K562 (cell line): Measurements from ENCODE around the gene MYBL2. TPM values are rescaled to one million over a fixed set of nuclear protein-coding genes. Genes with fewer than 3 reads are reported as not detected.

Experiments
- ATAC-seq: fragments of 200-7000 bp; cut with Tn5 transposase; 3 replicates; pipeline ENCODE4 v1.9.1; 2020; ENCODE audit warnings: moderate library complexity
- BruUV-seq: library from RNA; stranded (reverse); fragments of 400-500 nt; replicated peaks from 2 replicates; lab custom pipeline; 2021; lab: Mats Ljungman, UMichigan
- CTCF ChIA-PET: fragments of 300-600 bp; formaldehyde crosslinking; extraction: SDS; loops from one replicate; lab custom pipeline; 2021; ENCODE audit warnings: low intra/inter-chr PET ratio; lab: Yijun Ruan, JAX
- POLR2A ChIA-PET: fragments of 300-600, 350-650 bp; sonication (Branson Sonifier 250); formaldehyde crosslinking; extraction: SDS; loops from one replicate; lab custom pipeline; 2021; ENCODE audit warnings: antibody characterized with exemption, inconsistent platforms; lab: Yijun Ruan, JAX
- DNase-seq, 4 experiments: peaks; one replicate each; pipeline versions ENCODE4 v3.0.0 to v3.0.0-alpha.2; 2011 to 2018; ENCODE audit warnings: low spot score in 3 of 4, mixed read lengths in 3 of 4; ENCODE audit errors: extremely low read depth in 1 of 4
- FAIRE-seq: peaks from 2 replicates; lab custom pipeline; 2011; peaks lifted over from hg19 to GRCh38; lab: Jason Lieb, UNC
- H2AFZ ChIP-seq: 2 replicates; pipeline ENCODE4 v1.6.0; 2011; ENCODE audit warnings: low read depth, low read length, control low read depth, inconsistent platforms
- H3K27ac ChIP-seq: fragments of 200-600 bp; 3 replicates; pipeline ENCODE4 v1.8.0; 2011; ENCODE audit warnings: low read depth, mild to moderate bottlenecking, control low read depth, inconsistent platforms, low read length, moderate library complexity, mixed read lengths; ENCODE audit errors: extremely low read depth
- H3K27me3 ChIP-seq, 2 experiments: fragments of 300-600 bp in 1 of 2; 2 replicates in 1 of 2; 3 replicates in 1 of 2; pipeline versions ENCODE4 v1.6.0 to v1.8.0; 2011; ENCODE audit warnings: inconsistent platforms in 2 of 2, low read length in 2 of 2, mild to moderate bottlenecking in 1 of 2, mixed read lengths in 1 of 2, moderate library complexity in 1 of 2; ENCODE audit not compliant: control insufficient read depth in 2 of 2, insufficient read depth in 2 of 2
- H3K36me3 ChIP-seq: fragments of 300-600 bp; 3 replicates; pipeline ENCODE4 v1.8.0; 2011; ENCODE audit warnings: mild to moderate bottlenecking, low read length, inconsistent platforms; ENCODE audit not compliant: control insufficient read depth, insufficient read depth
- H3K4me1 ChIP-seq, 2 experiments: fragments of 200-600 bp in 1 of 2; replicated peaks in 1 of 2; 2 replicates in 1 of 2; 3 replicates in 1 of 2; pipeline versions ENCODE4 v1.5.1 to v1.8.0; 2011; ENCODE audit warnings: inconsistent platforms in 2 of 2, low read length in 2 of 2, mild to moderate bottlenecking in 1 of 2, mixed read lengths in 1 of 2, moderate library complexity in 1 of 2; ENCODE audit not compliant: control insufficient read depth in 2 of 2, insufficient read depth in 2 of 2
- H3K4me2 ChIP-seq: 2 replicates; pipeline ENCODE4 v1.6.1; 2011; ENCODE audit warnings: low read length, control low read depth, inconsistent platforms, mixed read lengths; ENCODE audit not compliant: insufficient read depth
- H3K4me3 ChIP-seq: fragments of 200-600 bp; sonication (generic), shearing (Covaris generic); 2 replicates; pipeline ENCODE4 v1.5.1; 2016; ENCODE audit warnings: control low read depth, inconsistent platforms
- H3K79me2 ChIP-seq: fragments of 200-600 bp; 3 replicates; pipeline ENCODE4 v1.8.0; 2011; ENCODE audit warnings: low read length, inconsistent platforms; ENCODE audit not compliant: control insufficient read depth, insufficient read depth
- H3K9ac ChIP-seq, 2 experiments: 2 replicates each; pipeline versions ENCODE4 v1.6.0 to v1.6.1; 2011; ENCODE audit warnings: low read depth in 2 of 2, low read length in 2 of 2, control low read depth in 1 of 2, inconsistent platforms in 1 of 2, mild to moderate bottlenecking in 1 of 2, mixed read lengths in 1 of 2; ENCODE audit not compliant: insufficient read depth in 1 of 2
- H3K9me1 ChIP-seq: one replicate; pipeline ENCODE4 v1.6.0; 2011; ENCODE audit warnings: inconsistent platforms, mild to moderate bottlenecking, low read length, moderate library complexity; ENCODE audit not compliant: control insufficient read depth, insufficient read depth
- H3K9me3 ChIP-seq: replicated peaks from 2 replicates; pipeline ENCODE4 v1.5.1; 2011; ENCODE audit warnings: low read depth, low read length, inconsistent platforms; ENCODE audit not compliant: control insufficient read depth, insufficient read depth
- H4K20me1 ChIP-seq: replicated peaks from 2 replicates; pipeline ENCODE4 v1.6.1; 2011; ENCODE audit warnings: low read length, inconsistent platforms, mixed read lengths; ENCODE audit not compliant: control insufficient read depth, insufficient read depth
- BRF2 ChIP-seq: IDR thresholded peaks from 3 replicates; pipeline ENCODE4 v1.6.1; 2011; ENCODE audit warnings: borderline replicate concordance, mild to moderate bottlenecking; ENCODE audit not compliant: insufficient read length, insufficient read depth
- CC2D1A ChIP-seq: fragments of 450-650 bp; IDR thresholded peaks from 2 replicates; pipeline ENCODE4 v1.6.1; 2017; ENCODE audit warnings: mild to moderate bottlenecking
- KAT2B ChIP-seq: IDR thresholded peaks from one replicate; pipeline ENCODE4 v1.6.1; 2012; ENCODE audit warnings: low read depth, mild to moderate bottlenecking, control low read depth, inconsistent platforms, low read length, moderate library complexity
- KDM5B ChIP-seq: fragments of 200-600 bp; sonication (generic); IDR thresholded peaks from 2 replicates; pipeline ENCODE4 v1.6.1; 2012; ENCODE audit warnings: low read depth, mild to moderate bottlenecking, moderate library complexity, low read length, control low read depth, inconsistent platforms; ENCODE audit not compliant: insufficient replicate concordance
- MTF1 ChIP-seq: fragments of 250-450 bp; sonication (Bioruptor Pico); IDR thresholded peaks from 2 replicates; pipeline ENCODE4 v1.9.0; 2021; ENCODE audit warnings: moderate library complexity, mild to moderate bottlenecking, inconsistent platforms, borderline replicate concordance
- NFYB ChIP-seq: IDR thresholded peaks from 2 replicates; pipeline ENCODE4 v1.6.1; 2011; ENCODE audit warnings: mild to moderate bottlenecking, moderate library complexity; ENCODE audit not compliant: insufficient read length; ENCODE audit errors: extremely low read depth
- NR1H2 ChIP-seq: sonication (generic); formaldehyde crosslinking; IDR thresholded peaks from 2 replicates; pipeline ENCODE4 v1.4.0; 2020; ENCODE audit warnings: mild to moderate bottlenecking, missing genetic modification reagents
- SOX6 ChIP-seq: fragments of 450-650 bp; IDR thresholded peaks from 2 replicates; pipeline ENCODE4 v1.6.1; 2014; ENCODE audit warnings: mild to moderate bottlenecking
- TEAD1 ChIP-seq, 2 experiments: fragments of 450-650 bp in 1 of 2; sonication (generic) in 1 of 2; formaldehyde crosslinking; IDR thresholded peaks; 2 replicates each; pipeline versions ENCODE4 v1.4.0 to v1.8.0; 2020 to 2022; ENCODE audit warnings: mild to moderate bottlenecking in 2 of 2, missing genetic modification reagents in 1 of 2
- ZNF263 ChIP-seq: sonication (generic); formaldehyde crosslinking; IDR thresholded peaks from 2 replicates; pipeline ENCODE4 v1.8.0; 2022; ENCODE audit warnings: mild to moderate bottlenecking, missing genetic modification reagents, borderline replicate concordance
- ZNF277 ChIP-seq: fragments of 250-450 bp; sonication (Bioruptor Pico); IDR thresholded peaks from 2 replicates; pipeline ENCODE4 v1.8.0; 2022; ENCODE audit warnings: inconsistent platforms, mild to moderate bottlenecking, moderate library complexity, borderline replicate concordance
- ZNF583 ChIP-seq: fragments of 250-450 bp; sonication (Bioruptor Pico); IDR thresholded peaks from 2 replicates; pipeline ENCODE4 v1.4.0; 2020
- WGBS: fragments of 100-300 bp; shearing (Covaris generic); methylation state at CpG from one replicate; pipeline ENCODE4 v1.1.6; 2016; ENCODE audit warnings: low coverage, mixed read lengths; ENCODE audit not compliant: insufficient coverage; ENCODE audit errors: missing lambda C conversion rate; 5-methylcytosine and 5-hydroxymethylcytosine counted together
- in situ Hi-C: fragments of 300-500 bp; cut with MboI; formaldehyde crosslinking; loops from 4 replicates; pipeline ENCODE4 v1.15.0; 2018; ENCODE audit warnings: inconsistent platforms, mixed read lengths
- intact Hi-C: fragments of 100-400 bp; cut with micrococcal nuclease; formaldehyde crosslinking; loops from 2 replicates; pipeline ENCODE4 v1.14.2; 2022
- polyA plus RNA-seq, 8 experiments: library from polyadenylated mRNA; depleted of rRNA in 4 of 8; stranded (reverse) in 5 of 8; unstranded in 3 of 8; fragments of >200 nt; fragmentation: Nextera tagmentation in 2 of 8; fragmentation: Illumina TruSeq in 1 of 8; extraction: Ambion mirVana in 2 of 8; extraction: Trizol in 1 of 8; gene quantifications; 2 replicates each; pipeline versions ENCODE4 v1.2.1 to v1.2.3, GENCODE V29; 2011 to 2014; ENCODE audit warnings: inconsistent platforms in 1 of 8, missing spikeins in 1 of 8
- total RNA-seq, 7 experiments: library from RNA; depleted of rRNA in 6 of 7; stranded (reverse); fragments of >200 nt in 6 of 7; fragmentation: Illumina TruSeq in 2 of 7; extraction: Trizol in 2 of 7; gene quantifications; 2 replicates each; pipeline versions ENCODE4 v1.2.1 to v1.2.3, GENCODE V29; 2011 to 2021; ENCODE audit warnings: low replicate concordance in 1 of 7
- TF ChIP-seq, protein P1 (sequence below): fragments of 450-650 bp; conservative IDR thresholded peaks from 2 replicates; pipeline ENCODE4 v1.6.1; 2016; ENCODE audit warnings: missing genetic modification characterization, low read depth, mild to moderate bottlenecking, control low read depth, missing compliant biosample characterization
- TF ChIP-seq, protein P2 (sequence below): fragments of 450-650 bp; formaldehyde crosslinking; IDR thresholded peaks from 2 replicates; pipeline ENCODE4 v1.4.0; 2022; ENCODE audit warnings: mild to moderate bottlenecking, moderate library complexity
- TF ChIP-seq, protein P3 (sequence below): fragments of 450-650 bp; IDR thresholded peaks from one replicate; pipeline ENCODE4 v1.6.1; 2018; ENCODE audit warnings: mild to moderate bottlenecking, moderate library complexity; ENCODE audit not compliant: partially characterized antibody

Gene MYBL2
- total and polyA plus RNA-seq, 9 of the 15 experiments (the other 6 are each of a cell fraction or from before 2014, with no cell fraction given), result 4.4 to 169 (median 52.5) TPM

- Histone ChIP-seq H3K4me1 (no peaks in the 10 kb centered on the region), H3K4me2 (no peak overlapping the region), H3K36me3 (no peaks in the 10 kb centered on the region), H2AFZ (no peak overlapping the region), H3K79me2 (no peaks in the 10 kb centered on the region), H3K9ac (no peak overlapping the region), H4K20me1 (no peaks in the 10 kb centered on the region), H3K9me1 (no peaks in the 10 kb centered on the region), H3K27ac (no peak overlapping the region), H3K9me3 (no peaks in the 10 kb centered on the region), H3K27me3 (peaks cover 10 to 43% of the 10 kb centered on the region in 2 experiments; a peak in 4 of 5 replicates), H3K4me3 (no peak overlapping the region)
- DNase-seq (no peak), FAIRE-seq (no peak), ATAC-seq (no peak)
- intact Hi-C loops (no loop called here), in situ Hi-C loops (no loop called here)
- BruUV-seq, result no TSS peak
- CTCF ChIA-PET, result no interaction called here
- WGBS, result 1% methylated on average over 7 of the region's 8 CpGs
- POLR2A ChIA-PET, result interaction anchor here (0.8 kb wide), 1 partner anchor 86 kb away, joined by 3 read pairs; no protein-coding TSS in a partner anchor
- TF ChIP-seq KDM5B (no peak), ZNF583 (no peak), SOX6 (no peak), CC2D1A (no peak), KAT2B (no peak), ZNF263 (no peak), TEAD1 (CRISPR knock-in tag; IDR thresholded peaks at IDR 0.05) (no peak), MTF1 (no peak), ZNF277 (CRISPR knock-in tag) (no peak), BRF2 (no peak), NFYB (no peak), NR1H2 (CRISPR knock-in tag) (no peak)
- TF ChIP-seq, protein P1, sequence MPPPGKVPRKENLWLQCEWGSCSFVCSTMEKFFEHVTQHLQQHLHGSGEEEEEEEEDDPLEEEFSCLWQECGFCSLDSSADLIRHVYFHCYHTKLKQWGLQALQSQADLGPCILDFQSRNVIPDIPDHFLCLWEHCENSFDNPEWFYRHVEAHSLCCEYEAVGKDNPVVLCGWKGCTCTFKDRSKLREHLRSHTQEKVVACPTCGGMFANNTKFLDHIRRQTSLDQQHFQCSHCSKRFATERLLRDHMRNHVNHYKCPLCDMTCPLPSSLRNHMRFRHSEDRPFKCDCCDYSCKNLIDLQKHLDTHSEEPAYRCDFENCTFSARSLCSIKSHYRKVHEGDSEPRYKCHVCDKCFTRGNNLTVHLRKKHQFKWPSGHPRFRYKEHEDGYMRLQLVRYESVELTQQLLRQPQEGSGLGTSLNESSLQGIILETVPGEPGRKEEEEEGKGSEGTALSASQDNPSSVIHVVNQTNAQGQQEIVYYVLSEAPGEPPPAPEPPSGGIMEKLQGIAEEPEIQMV (tag), result no peak
- TF ChIP-seq, protein P2, sequence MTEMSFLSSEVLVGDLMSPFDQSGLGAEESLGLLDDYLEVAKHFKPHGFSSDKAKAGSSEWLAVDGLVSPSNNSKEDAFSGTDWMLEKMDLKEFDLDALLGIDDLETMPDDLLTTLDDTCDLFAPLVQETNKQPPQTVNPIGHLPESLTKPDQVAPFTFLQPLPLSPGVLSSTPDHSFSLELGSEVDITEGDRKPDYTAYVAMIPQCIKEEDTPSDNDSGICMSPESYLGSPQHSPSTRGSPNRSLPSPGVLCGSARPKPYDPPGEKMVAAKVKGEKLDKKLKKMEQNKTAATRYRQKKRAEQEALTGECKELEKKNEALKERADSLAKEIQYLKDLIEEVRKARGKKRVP (CRISPR knock-in tag), result no peak
- TF ChIP-seq, protein P3, sequence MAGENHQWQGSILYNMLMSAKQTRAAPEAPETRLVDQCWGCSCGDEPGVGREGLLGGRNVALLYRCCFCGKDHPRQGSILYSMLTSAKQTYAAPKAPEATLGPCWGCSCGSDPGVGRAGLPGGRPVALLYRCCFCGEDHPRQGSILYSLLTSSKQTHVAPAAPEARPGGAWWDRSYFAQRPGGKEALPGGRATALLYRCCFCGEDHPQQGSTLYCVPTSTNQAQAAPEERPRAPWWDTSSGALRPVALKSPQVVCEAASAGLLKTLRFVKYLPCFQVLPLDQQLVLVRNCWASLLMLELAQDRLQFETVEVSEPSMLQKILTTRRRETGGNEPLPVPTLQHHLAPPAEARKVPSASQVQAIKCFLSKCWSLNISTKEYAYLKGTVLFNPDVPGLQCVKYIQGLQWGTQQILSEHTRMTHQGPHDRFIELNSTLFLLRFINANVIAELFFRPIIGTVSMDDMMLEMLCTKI, result no peak
These were observed 88.9 kb downstream of the MYBL2 start for GRCh38 chr20:43755851-43756250.
